DOHH2 (cell line): ENCODE measurements around the gene POSTN.

ENCODE experiments used
- H3F3A ChIP-seq: fragments of 200-600 bp; sonication (generic), shearing (Covaris generic); 2 replicates; pipeline ENCODE4 v1.6.0; 2016; ENCODE audit warnings: antibody characterized with exemption, mild to moderate bottlenecking; ENCODE audit not compliant: control insufficient read depth, insufficient read depth
- H3K27ac ChIP-seq: fragments of 200-600 bp; sonication (generic); 2 replicates; pipeline ENCODE4 v1.5.1; 2014; ENCODE audit warnings: low read depth, mild to moderate bottlenecking, low read length, moderate library complexity
- H3K27me3 ChIP-seq: fragments of 200-600 bp; sonication (generic); 2 replicates; pipeline ENCODE4 v1.6.1; 2014; ENCODE audit warnings: mild to moderate bottlenecking, low read length, mixed read lengths; ENCODE audit not compliant: control insufficient read depth
- H3K36me3 ChIP-seq: fragments of 200-600 bp; sonication (generic); 2 replicates; pipeline ENCODE4 v1.6.1; 2014; ENCODE audit warnings: mild to moderate bottlenecking, low read length, moderate library complexity, mixed read lengths; ENCODE audit not compliant: control insufficient read depth
- H3K4me1 ChIP-seq: fragments of 200-600 bp; sonication (generic); 2 replicates; pipeline ENCODE4 v1.6.1; 2014; ENCODE audit warnings: mild to moderate bottlenecking, low read length, mixed read lengths; ENCODE audit not compliant: control insufficient read depth
- H3K4me2 ChIP-seq: fragments of 200-600 bp; sonication (generic); 2 replicates; pipeline ENCODE4 v1.6.0; 2014; ENCODE audit warnings: mild to moderate bottlenecking, low read length, moderate library complexity
- H3K4me3 ChIP-seq: fragments of 200-600 bp; sonication (generic); 2 replicates; pipeline ENCODE4 v1.5.1; 2014; ENCODE audit warnings: mild to moderate bottlenecking, low read length, mixed read lengths
- H3K79me2 ChIP-seq: fragments of 200-600 bp; sonication (generic); 2 replicates; pipeline ENCODE4 v1.6.1; 2014; ENCODE audit warnings: mild to moderate bottlenecking, low read length, mixed read lengths; ENCODE audit not compliant: control insufficient read depth
- H3K9me2 ChIP-seq: fragments of 200-600 bp; sonication (generic); replicated peaks from 2 replicates; pipeline ENCODE4 v1.6.1; 2014; ENCODE audit warnings: mild to moderate bottlenecking, low read length, mixed read lengths; ENCODE audit not compliant: control insufficient read depth
- H3K9me3 ChIP-seq: fragments of 200-600 bp; sonication (generic); 2 replicates; pipeline ENCODE4 v1.6.1; 2014; ENCODE audit warnings: antibody characterized with exemption, low read length, mixed read lengths; ENCODE audit not compliant: control insufficient read depth, insufficient read depth
- H4K20me1 ChIP-seq: fragments of 200-600 bp; sonication (generic); 2 replicates; pipeline ENCODE4 v1.6.0; 2014; ENCODE audit warnings: low read depth, mild to moderate bottlenecking, antibody characterized with exemption, low read length, moderate library complexity; ENCODE audit not compliant: control insufficient read depth, insufficient read depth
- EZH2phosphoT487 ChIP-seq: fragments of 200-600 bp; sonication (generic); IDR thresholded peaks from 2 replicates; pipeline ENCODE4 v1.6.1; 2017; ENCODE audit warnings: borderline replicate concordance, mild to moderate bottlenecking, antibody characterized with exemption, low read length, moderate library complexity, mixed read lengths
- TF ChIP-seq, protein P1 (sequence below): fragments of 200-600 bp; sonication (generic); IDR thresholded peaks from one replicate; pipeline ENCODE4 v1.5.1; 2014; ENCODE audit warnings: antibody characterized with exemption, mild to moderate bottlenecking, low read depth, low read length; ENCODE audit not compliant: poor library complexity, severe bottlenecking

The POSTN gene

GRCh38 chr13:37529751-37530385, 68.7 kb downstream of the POSTN start:
- TF ChIP-seq EZH2phosphoT487, result no peak
- TF ChIP-seq, protein P1, sequence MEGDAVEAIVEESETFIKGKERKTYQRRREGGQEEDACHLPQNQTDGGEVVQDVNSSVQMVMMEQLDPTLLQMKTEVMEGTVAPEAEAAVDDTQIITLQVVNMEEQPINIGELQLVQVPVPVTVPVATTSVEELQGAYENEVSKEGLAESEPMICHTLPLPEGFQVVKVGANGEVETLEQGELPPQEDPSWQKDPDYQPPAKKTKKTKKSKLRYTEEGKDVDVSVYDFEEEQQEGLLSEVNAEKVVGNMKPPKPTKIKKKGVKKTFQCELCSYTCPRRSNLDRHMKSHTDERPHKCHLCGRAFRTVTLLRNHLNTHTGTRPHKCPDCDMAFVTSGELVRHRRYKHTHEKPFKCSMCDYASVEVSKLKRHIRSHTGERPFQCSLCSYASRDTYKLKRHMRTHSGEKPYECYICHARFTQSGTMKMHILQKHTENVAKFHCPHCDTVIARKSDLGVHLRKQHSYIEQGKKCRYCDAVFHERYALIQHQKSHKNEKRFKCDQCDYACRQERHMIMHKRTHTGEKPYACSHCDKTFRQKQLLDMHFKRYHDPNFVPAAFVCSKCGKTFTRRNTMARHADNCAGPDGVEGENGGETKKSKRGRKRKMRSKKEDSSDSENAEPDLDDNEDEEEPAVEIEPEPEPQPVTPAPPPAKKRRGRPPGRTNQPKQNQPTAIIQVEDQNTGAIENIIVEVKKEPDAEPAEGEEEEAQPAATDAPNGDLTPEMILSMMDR, result no peak
- no peak overlapping the region for H3K4me2 ChIP-seq
- no peaks in the 10 kb centered on the region for H3K36me3 ChIP-seq
- H3K27ac ChIP-seq, result no peak overlapping the region
- no peak overlapping the region for H3K4me3 ChIP-seq
- H3F3A ChIP-seq, result no peaks in the 10 kb centered on the region
- no peaks in the 10 kb centered on the region for H3K4me1 ChIP-seq
- H3K79me2 ChIP-seq, result no peaks in the 10 kb centered on the region
- no peaks in the 10 kb centered on the region for H3K9me2 ChIP-seq
- H3K9me3 ChIP-seq, result no peaks in the 10 kb centered on the region
- H3K27me3 ChIP-seq, result no peaks in the 10 kb centered on the region
- H4K20me1 ChIP-seq, result no peaks in the 10 kb centered on the region

GRCh38 chr13:37526710-37527473, 71.7 kb downstream of the POSTN start:
- Histone ChIP-seq H3K4me1 (no peaks in the 10 kb centered on the region), H3K4me2 (no peak overlapping the region), H3K27ac (no peak overlapping the region), H4K20me1 (no peaks in the 10 kb centered on the region), H3K4me3 (no peak overlapping the region), H3F3A (no peaks in the 10 kb centered on the region), H3K9me3 (no peaks in the 10 kb centered on the region), H3K27me3 (no peaks in the 10 kb centered on the region), H3K79me2 (no peaks in the 10 kb centered on the region), H3K36me3 (no peaks in the 10 kb centered on the region), H3K9me2 (no peaks in the 10 kb centered on the region)
- TF ChIP-seq EZH2phosphoT487, result no peak

DNA sequence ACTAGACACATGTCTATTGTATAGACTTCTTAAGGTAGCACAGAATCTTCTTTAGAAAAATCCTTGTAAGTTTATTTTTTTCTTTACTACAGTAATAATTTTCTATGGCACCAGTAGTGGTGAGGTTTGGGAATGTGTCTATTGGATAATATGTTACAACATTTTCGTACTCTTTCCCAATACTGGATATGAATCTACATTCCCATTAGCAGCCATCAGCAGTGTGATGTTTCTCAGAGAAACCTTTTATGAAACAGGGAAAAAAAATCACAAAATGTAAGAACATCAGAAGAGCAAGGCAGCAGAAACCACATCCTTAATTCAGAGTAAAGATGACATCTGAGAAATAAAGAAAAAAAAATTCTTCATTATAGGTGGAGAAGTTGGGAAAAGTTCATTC, 83.3 kb downstream of the POSTN start:
- no peak for TF ChIP-seq EZH2phosphoT487
- TF ChIP-seq, protein P1, result no peak
- no peak overlapping the region for H3K4me2 ChIP-seq
- H3K4me1 ChIP-seq, result no peaks in the 10 kb centered on the region
- H3F3A ChIP-seq, result no peaks in the 10 kb centered on the region
- no peaks in the 10 kb centered on the region for H4K20me1 ChIP-seq
- no peaks in the 10 kb centered on the region for H3K79me2 ChIP-seq
- no peak overlapping the region for H3K27ac ChIP-seq
- H3K27me3 ChIP-seq, result no peaks in the 10 kb centered on the region
- H3K4me3 ChIP-seq, result no peak overlapping the region
- no peaks in the 10 kb centered on the region for H3K36me3 ChIP-seq
- no peaks in the 10 kb centered on the region for H3K9me2 ChIP-seq
- H3K9me3 ChIP-seq, result no peaks in the 10 kb centered on the region
